ENCODE results near the gene BUB1. TPM values are rescaled to one million over a fixed set of nuclear protein-coding genes. Genes with fewer than 3 reads are reported as not detected.

Gene BUB1
- total RNA-seq, 1 donor from 2014 or later = 7.1 TPM

DNA sequence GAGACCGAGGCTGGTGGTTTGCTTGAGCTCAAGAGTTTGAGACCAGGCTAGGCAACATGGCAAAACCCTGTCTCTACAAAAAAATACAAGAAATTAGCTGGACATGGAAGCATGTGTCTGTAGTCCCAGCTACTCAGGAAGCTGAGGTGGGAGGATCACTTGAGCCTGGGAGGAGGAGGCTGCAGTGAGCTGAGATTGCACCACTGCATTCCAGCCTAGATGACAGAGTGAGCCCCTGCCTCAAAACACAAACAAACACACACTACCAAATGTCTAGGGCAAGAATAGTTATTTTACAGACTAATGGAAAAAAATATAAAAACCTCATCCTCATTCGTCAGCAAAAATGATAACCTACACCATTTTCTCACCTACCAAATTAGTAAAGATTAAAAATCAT lies 15.3 kb downstream of the BUB1 start:
- H3K27me3 Mint-ChIP-seq (ENCODE audit: low read depth) = no peaks in the 10 kb centered on the region
- H3K4me3 Mint-ChIP-seq (ENCODE audit: unreplicated experiment) = no peak overlapping the region
- no peak overlapping the region for H3K27ac Mint-ChIP-seq (ENCODE audit: unreplicated experiment)
- H3K4me1 Mint-ChIP-seq (ENCODE audit: low read depth) = peaks cover 14% of the 10 kb centered on the region
- TF ChIP-seq, protein P1, sequence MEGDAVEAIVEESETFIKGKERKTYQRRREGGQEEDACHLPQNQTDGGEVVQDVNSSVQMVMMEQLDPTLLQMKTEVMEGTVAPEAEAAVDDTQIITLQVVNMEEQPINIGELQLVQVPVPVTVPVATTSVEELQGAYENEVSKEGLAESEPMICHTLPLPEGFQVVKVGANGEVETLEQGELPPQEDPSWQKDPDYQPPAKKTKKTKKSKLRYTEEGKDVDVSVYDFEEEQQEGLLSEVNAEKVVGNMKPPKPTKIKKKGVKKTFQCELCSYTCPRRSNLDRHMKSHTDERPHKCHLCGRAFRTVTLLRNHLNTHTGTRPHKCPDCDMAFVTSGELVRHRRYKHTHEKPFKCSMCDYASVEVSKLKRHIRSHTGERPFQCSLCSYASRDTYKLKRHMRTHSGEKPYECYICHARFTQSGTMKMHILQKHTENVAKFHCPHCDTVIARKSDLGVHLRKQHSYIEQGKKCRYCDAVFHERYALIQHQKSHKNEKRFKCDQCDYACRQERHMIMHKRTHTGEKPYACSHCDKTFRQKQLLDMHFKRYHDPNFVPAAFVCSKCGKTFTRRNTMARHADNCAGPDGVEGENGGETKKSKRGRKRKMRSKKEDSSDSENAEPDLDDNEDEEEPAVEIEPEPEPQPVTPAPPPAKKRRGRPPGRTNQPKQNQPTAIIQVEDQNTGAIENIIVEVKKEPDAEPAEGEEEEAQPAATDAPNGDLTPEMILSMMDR (IDR thresholded peaks at IDR 0.05) = no peak
- H3K36me3 Mint-ChIP-seq (ENCODE audit: low read depth) = no peaks in the 10 kb centered on the region
- DNase-seq (ENCODE audit: low spot score) = no peak
- no peaks in the 10 kb centered on the region for H3K9me3 Mint-ChIP-seq (ENCODE audit: low read depth)

DNA sequence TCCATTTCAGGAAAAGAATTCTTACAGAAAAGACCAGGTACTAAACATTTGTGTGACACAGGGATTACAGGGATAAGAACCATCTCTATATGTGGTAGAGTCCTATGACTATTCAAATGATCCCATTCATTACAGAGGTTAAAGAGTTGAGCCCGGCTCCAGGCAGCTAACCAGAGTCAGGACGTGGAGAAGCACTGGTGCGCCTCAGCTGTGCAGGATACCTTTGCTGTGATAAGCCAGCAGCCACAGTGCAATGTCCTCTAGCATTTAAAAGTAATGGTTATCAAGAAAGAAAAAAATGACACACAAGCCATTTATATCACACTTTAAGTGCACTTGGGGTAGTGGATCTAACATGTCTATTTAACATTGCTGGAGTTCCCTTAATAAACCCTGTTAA lies 17.3 kb downstream of the BUB1 start:
- no peak for DNase-seq (ENCODE audit: low spot score)
- no peaks in the 10 kb centered on the region for H3K27me3 Mint-ChIP-seq (ENCODE audit: low read depth)
- no peak overlapping the region for H3K4me3 Mint-ChIP-seq (ENCODE audit: unreplicated experiment)
- H3K9me3 Mint-ChIP-seq (ENCODE audit: low read depth) = no peaks in the 10 kb centered on the region
- TF ChIP-seq, protein P1 (IDR thresholded peaks at IDR 0.05) = no peak
- no peak overlapping the region for H3K27ac Mint-ChIP-seq (ENCODE audit: unreplicated experiment)
- no peaks in the 10 kb centered on the region for H3K36me3 Mint-ChIP-seq (ENCODE audit: low read depth)
- H3K4me1 Mint-ChIP-seq (ENCODE audit: low read depth) = peaks cover 33% of the 10 kb centered on the region

DNA sequence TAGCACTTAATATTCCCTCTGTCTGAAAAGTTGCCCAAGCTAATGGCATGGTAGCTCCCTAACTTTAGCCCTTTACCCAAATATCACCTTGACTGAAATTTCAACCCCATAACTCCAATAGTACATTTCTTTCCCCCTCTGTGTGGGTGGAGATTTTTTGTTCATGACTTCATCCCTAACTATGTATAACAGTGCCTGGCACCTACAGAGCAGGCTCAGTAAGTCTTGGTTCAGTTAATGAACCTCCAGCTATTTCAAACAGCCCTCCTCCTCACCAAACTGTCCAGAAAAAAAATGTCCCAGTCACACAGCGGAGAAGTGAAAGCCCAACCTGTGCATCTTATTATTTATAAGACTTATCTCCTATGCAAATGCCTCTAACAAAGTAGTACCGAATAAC lies 18.6 kb downstream of the BUB1 start:
- Mint-ChIP-seq H3K9me3 (ENCODE audit: low read depth) (no peaks in the 10 kb centered on the region), H3K27ac (ENCODE audit: unreplicated experiment) (no peak overlapping the region), H3K4me1 (ENCODE audit: low read depth) (peaks cover 34% of the 10 kb centered on the region), H3K27me3 (ENCODE audit: low read depth) (no peaks in the 10 kb centered on the region), H3K4me3 (ENCODE audit: unreplicated experiment) (no peak overlapping the region), H3K36me3 (ENCODE audit: low read depth) (no peaks in the 10 kb centered on the region)
- TF ChIP-seq, protein P1 (IDR thresholded peaks at IDR 0.05) = no peak
- DNase-seq (ENCODE audit: low spot score) = no peak

DNA sequence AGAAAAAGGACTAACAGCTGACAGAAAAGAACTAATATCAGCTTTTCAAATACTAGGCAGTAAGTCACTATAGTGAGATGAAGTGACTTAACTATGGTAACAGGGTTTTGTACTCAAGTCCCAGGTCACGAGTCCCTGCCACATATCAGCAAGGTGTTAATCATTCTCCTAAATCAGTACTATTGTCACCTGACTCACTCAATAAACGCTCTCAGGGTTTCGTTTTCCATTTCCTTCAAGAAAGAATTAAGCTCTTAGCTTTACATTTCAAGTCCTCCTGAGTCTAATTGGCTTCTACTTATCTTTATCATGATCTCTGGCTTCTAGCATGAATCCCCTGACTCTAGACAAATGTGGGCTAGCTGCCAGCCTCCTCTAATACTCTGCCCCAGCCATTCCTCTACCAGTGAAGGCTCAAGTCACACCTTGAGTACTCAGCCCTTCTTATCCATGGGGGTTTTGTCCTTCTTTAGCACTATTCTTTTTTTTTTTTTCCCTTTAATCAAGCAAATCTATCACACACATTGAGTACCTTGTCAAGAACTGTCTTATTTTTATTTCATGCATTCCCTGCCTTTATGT lies 20.0 kb downstream of the BUB1 start:
- Mint-ChIP-seq H3K27ac (ENCODE audit: unreplicated experiment) (no peak overlapping the region), H3K36me3 (ENCODE audit: low read depth) (peaks cover 2% of the 10 kb centered on the region), H3K9me3 (ENCODE audit: low read depth) (no peaks in the 10 kb centered on the region), H3K27me3 (ENCODE audit: low read depth) (no peaks in the 10 kb centered on the region), H3K4me1 (ENCODE audit: low read depth) (peaks cover 33% of the 10 kb centered on the region), H3K4me3 (ENCODE audit: unreplicated experiment) (no peak overlapping the region)
- TF ChIP-seq, protein P1 (IDR thresholded peaks at IDR 0.05) = no peak
- DNase-seq (ENCODE audit: low spot score) = no peak

DNA sequence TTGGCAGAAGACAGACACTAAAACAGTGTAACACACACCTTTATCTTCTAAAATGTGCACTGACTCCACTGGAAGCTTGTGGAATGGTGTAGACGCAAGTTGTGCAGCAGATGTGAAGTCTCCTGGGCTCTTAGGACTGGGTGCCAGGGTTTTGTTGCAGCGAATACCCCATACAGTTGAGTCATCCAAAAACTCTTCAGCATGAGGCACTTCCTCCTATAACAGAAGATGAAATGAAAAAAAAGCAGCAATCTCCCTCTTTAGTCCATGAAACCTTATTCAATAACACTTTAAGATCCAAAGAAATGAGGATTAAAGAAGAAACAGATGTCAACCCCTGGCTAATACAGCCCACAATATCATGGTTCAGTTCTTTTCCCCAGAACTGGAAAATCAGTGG lies 22.2 kb downstream of the BUB1 start:
- Mint-ChIP-seq H3K4me3 (ENCODE audit: unreplicated experiment) (no peak overlapping the region), H3K4me1 (ENCODE audit: low read depth) (peaks cover 28% of the 10 kb centered on the region), H3K36me3 (ENCODE audit: low read depth) (peaks cover 2% of the 10 kb centered on the region), H3K9me3 (ENCODE audit: low read depth) (no peaks in the 10 kb centered on the region), H3K27ac (ENCODE audit: unreplicated experiment) (no peak overlapping the region), H3K27me3 (ENCODE audit: low read depth) (no peaks in the 10 kb centered on the region)
- DNase-seq (ENCODE audit: low spot score) = no peak
- TF ChIP-seq, protein P1 (IDR thresholded peaks at IDR 0.05) = no peak

All from chondrocyte (in vitro differentiated cells).